Omental fat pad (tissue), 4 donors: Measurements from ENCODE around the gene MCM5. TPM values are rescaled to one million over a fixed set of nuclear protein-coding genes. Genes with fewer than 3 reads are reported as not detected.
"Not testable (repeated sequence)": the region's sequence is repeated elsewhere in the genome, so short reads cannot be mapped to it uniquely, and the experiment has no call there.

Experiments used
- ATAC-seq: fragments of 150-250 bp; one replicate; pipeline ENCODE4 v1.9.1; 2016; ENCODE audit warnings: mild to moderate bottlenecking, moderate library complexity; ENCODE audit not compliant: low FRiP score
- DNase-seq: peaks from one replicate; pipeline ENCODE4 v3.0.0-alpha.2; 2019; ENCODE audit warnings: low spot score
- CTCF ChIP-seq, 3 donors: fragments of 450-650 bp; IDR thresholded peaks; one replicate each; pipeline ENCODE4 v1.5.1; 2016 to 2017; ENCODE audit warnings: antibody characterized with exemption in 3 of 3, mild to moderate bottlenecking in 3 of 3, moderate library complexity in 2 of 3
- total RNA-seq, 4 donors: library from RNA; depleted of rRNA; stranded (reverse); fragments of >200 nt; gene quantifications; one replicate each; pipeline ENCODE4 v1.1.0, GENCODE V29; 2016

Gene MCM5
- total RNA-seq, 4 donors from 2014 or later = 10.5 to 22.5 (median 13.9) TPM

- no peak for ATAC-seq
- no peak for TF ChIP-seq CTCF (IDR thresholded peaks at IDR 0.05)
- no peak for DNase-seq
These were observed 63.4 kb downstream of the MCM5 start for GRCh38 chr22:35463231-35463933.

DNA sequence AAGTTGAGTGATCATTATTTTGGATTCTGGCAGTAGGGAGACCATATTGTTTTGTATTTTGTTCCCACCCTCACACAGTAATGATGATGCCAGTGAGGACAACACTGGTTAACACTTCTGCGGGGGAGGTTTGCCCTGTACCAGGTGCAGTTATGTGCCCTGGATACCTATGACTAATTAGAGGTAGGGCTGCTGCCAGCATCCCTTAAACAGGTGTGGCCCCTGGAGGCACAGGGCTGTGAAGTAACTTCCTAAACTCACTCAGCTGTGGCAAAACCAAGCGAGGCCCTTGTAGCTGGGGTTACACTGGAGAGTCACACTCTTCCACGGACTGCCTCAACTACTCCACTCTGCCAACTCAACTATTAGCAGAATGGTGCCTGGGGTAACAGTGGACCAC lies 64.5 kb downstream of the MCM5 start:
- TF ChIP-seq CTCF (IDR thresholded peaks at IDR 0.05) = no peak
- ATAC-seq = no peak
- no peak for DNase-seq

DNA sequence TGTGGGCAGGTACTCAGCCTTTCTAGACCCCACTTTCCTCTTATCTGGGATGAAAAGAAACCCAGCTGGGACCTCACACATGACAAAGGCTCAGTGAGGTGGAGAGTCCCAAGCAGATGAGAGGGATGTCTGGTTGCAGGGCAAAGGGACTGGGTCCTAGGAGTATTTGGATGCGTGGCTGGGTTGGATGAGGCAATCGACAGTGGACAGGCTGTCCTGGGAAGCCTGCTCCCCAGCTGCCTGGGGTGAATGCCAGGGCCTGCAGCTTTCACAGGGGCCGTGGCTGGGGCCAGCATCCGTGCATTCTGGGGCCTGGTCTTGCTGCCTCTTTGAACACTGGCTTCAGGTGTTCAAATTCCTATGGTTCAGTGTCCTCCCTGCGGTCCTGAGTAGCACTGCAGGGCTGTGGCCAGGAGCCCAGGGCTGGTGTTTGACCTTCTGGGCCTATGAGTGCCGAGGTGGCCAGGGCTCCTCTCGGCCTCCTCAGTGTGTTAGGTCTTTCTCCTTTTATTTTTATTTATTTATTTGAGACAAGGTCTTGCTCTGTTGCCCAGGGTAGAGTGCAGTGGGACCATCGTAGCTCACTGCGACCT lies 65.3 kb downstream of the MCM5 start:
- DNase-seq (no peak), ATAC-seq (no peak)
- no peak for TF ChIP-seq CTCF (IDR thresholded peaks at IDR 0.05)

GRCh38 chr22:35467681-35468434 lies 67.9 kb downstream of the MCM5 start:
- no peak for TF ChIP-seq CTCF (IDR thresholded peaks at IDR 0.05)
- no peak for ATAC-seq
- DNase-seq = no peak

- ATAC-seq (no peak), DNase-seq (no peak)
- no peak for TF ChIP-seq CTCF (IDR thresholded peaks at IDR 0.05)
These were observed 71.0 kb downstream of the MCM5 start for GRCh38 chr22:35470903-35471321.

DNA sequence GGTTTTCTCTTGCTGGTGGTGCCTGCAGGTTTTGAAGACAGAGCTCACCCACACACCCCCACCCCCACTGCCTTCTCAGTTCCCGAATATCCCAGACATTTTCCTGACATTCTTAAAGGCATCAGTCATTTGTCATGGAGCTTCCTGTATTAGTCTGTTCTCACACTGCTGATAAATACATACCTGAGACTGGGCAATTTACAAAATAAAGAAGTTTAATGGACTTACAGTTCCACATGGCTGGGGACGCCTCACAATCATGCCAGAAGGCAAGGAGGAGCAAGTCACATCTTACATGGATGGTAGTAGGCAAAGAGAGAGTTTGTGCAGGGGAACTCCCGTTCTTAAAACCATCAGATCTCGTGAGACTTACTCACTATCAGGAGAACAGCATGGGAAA lies 71.6 kb downstream of the MCM5 start:
- DNase-seq, ATAC-seq: not testable (repeated sequence)

DNA sequence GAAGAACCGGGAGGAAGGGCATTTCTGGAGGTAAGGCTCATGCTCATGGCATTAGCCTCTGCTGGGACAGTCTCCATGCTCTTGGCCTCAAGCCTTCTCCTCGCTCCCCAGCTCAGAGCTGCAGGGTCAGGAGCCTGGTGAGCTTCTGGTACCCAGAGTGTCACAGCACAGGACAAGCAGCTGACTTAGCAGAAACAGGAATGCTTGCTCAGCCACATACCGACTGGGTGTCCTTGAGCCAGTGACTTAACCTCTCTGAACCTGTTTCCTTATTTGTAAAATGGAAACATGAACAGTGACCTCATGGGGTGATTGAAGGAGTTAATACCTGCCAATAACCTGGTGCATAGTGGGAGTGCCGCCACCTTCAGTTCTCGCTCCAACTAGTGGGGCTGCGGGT lies 72.5 kb downstream of the MCM5 start:
- TF ChIP-seq CTCF (IDR thresholded peaks at IDR 0.05) = no peak
- ATAC-seq = no peak
- DNase-seq = no peak
